HepG2 (cell line): Measurements from ENCODE around the gene RIF1. TPM values are rescaled to one million over a fixed set of nuclear protein-coding genes. Genes with fewer than 3 reads are reported as not detected.

ENCODE experiments used
- ATAC-seq: fragments of 200-7000 bp; cut with Tn5 transposase; 3 replicates; pipeline ENCODE4 v1.9.1; 2020; ENCODE audit warnings: mild to moderate bottlenecking, moderate library complexity
- BruUV-seq: library from RNA; stranded (reverse); fragments of 400-500 nt; replicated peaks from 2 replicates; lab custom pipeline; 2021; lab: Mats Ljungman, UMichigan
- CTCF ChIA-PET: fragments of 300-600 bp; formaldehyde crosslinking; extraction: SDS; loops from one replicate; lab custom pipeline; 2021; ENCODE audit warnings: low total read pairs, inconsistent platforms, low intra/inter-chr PET ratio; lab: Yijun Ruan, JAX
- POLR2A ChIA-PET: fragments of 350-600 bp; sonication (Branson Sonifier 250); formaldehyde crosslinking; loops from one replicate; lab custom pipeline; 2020; ENCODE audit warnings: antibody characterized with exemption, inconsistent platforms; lab: Yijun Ruan, JAX
- DNase-seq: peaks from one replicate; pipeline ENCODE4 v3.0.0-alpha.2; 2015; ENCODE audit warnings: low spot score
- FAIRE-seq: peaks from 3 replicates; lab custom pipeline; 2011; peaks lifted over from hg19 to GRCh38; lab: Jason Lieb, UNC
- H2AFZ ChIP-seq: one replicate; pipeline ENCODE4 v1.6.1; 2011; ENCODE audit warnings: low read length, inconsistent platforms
- H3K27ac ChIP-seq: fragments of 300-600 bp; 3 replicates; pipeline ENCODE4 v1.8.0; 2011; ENCODE audit warnings: mixed run types, mild to moderate bottlenecking, mixed read lengths, low read length, inconsistent platforms; ENCODE audit not compliant: insufficient read depth; ENCODE audit errors: extremely low read length
- H3K27me3 ChIP-seq, 2 experiments: fragments of 200-600 bp in 1 of 2; 2 replicates in 1 of 2; 3 replicates in 1 of 2; pipeline versions ENCODE4 v1.6.0 to v1.8.0; 2011; ENCODE audit warnings: low read length in 2 of 2, mild to moderate bottlenecking in 2 of 2, moderate library complexity in 2 of 2, inconsistent platforms in 1 of 2; ENCODE audit not compliant: insufficient read depth in 2 of 2, control insufficient read depth in 1 of 2
- H3K36me3 ChIP-seq, 2 experiments: fragments of 200-600 bp in 1 of 2; replicated peaks in 1 of 2; 2 replicates in 1 of 2; 3 replicates in 1 of 2; pipeline versions ENCODE4 v1.5.1 to v1.8.0; 2011; ENCODE audit warnings: low read length in 2 of 2, inconsistent platforms in 1 of 2; ENCODE audit not compliant: insufficient read depth in 2 of 2, control insufficient read depth in 1 of 2
- H3K4me1 ChIP-seq: 2 replicates; pipeline ENCODE4 v1.5.1; 2012; ENCODE audit warnings: low read length, inconsistent platforms; ENCODE audit not compliant: insufficient read depth
- H3K4me2 ChIP-seq: 2 replicates; pipeline ENCODE4 v1.6.0; 2011; ENCODE audit warnings: low read depth, low read length, inconsistent platforms
- H3K4me3 ChIP-seq, 3 experiments: fragments of 200-600 bp in 1 of 3; sonication (generic), shearing (Covaris generic) in 1 of 3; replicated peaks in 1 of 3; 2 replicates each; pipeline ENCODE4 v1.5.1; 2011 to 2016; ENCODE audit warnings: low read length in 3 of 3, inconsistent platforms in 2 of 3, low read depth in 2 of 3, mild to moderate bottlenecking in 2 of 3, control low read depth in 1 of 3, mixed read lengths in 1 of 3; ENCODE audit not compliant: insufficient read depth in 1 of 3
- H3K79me2 ChIP-seq: one replicate; pipeline ENCODE4 v1.6.1; 2011; ENCODE audit warnings: low read length, inconsistent platforms; ENCODE audit not compliant: insufficient read depth
- H3K9ac ChIP-seq: 2 replicates; pipeline ENCODE4 v1.6.0; 2011; ENCODE audit warnings: mild to moderate bottlenecking, low read depth, low read length, inconsistent platforms; ENCODE audit not compliant: insufficient read depth
- H3K9me3 ChIP-seq: 2 replicates; pipeline ENCODE4 v1.5.1; 2012; ENCODE audit warnings: mild to moderate bottlenecking, low read length
- H4K20me1 ChIP-seq: 2 replicates; pipeline ENCODE4 v1.6.0; 2011; ENCODE audit warnings: inconsistent platforms, mild to moderate bottlenecking, low read length, moderate library complexity; ENCODE audit not compliant: insufficient read depth
- ELF4 ChIP-seq: sonication (generic); formaldehyde crosslinking; IDR thresholded peaks from 2 replicates; pipeline ENCODE4 v1.5.0; 2020; ENCODE audit warnings: missing genetic modification reagents, mild to moderate bottlenecking, moderate library complexity, borderline replicate concordance
- REPIN1 ChIP-seq: sonication (generic); formaldehyde crosslinking; IDR thresholded peaks from 2 replicates; pipeline ENCODE4 v1.8.0; 2022; ENCODE audit warnings: missing genetic modification reagents, low read depth, mild to moderate bottlenecking, borderline replicate concordance
- ZFP90 ChIP-seq: sonication (generic); formaldehyde crosslinking; IDR thresholded peaks from 2 replicates; pipeline ENCODE4 v1.8.0; 2022; ENCODE audit warnings: missing genetic modification reagents, mild to moderate bottlenecking, inconsistent platforms, borderline replicate concordance
- ZNF274 ChIP-seq: sonication (generic); formaldehyde crosslinking; IDR thresholded peaks from 2 replicates; pipeline ENCODE4 v1.5.1; 2020; ENCODE audit warnings: mild to moderate bottlenecking, missing genetic modification reagents
- ZNF430 ChIP-seq: sonication (generic); formaldehyde crosslinking; IDR thresholded peaks from 2 replicates; pipeline ENCODE4 v1.9.0; 2021; ENCODE audit warnings: mild to moderate bottlenecking, missing genetic modification reagents
- ZNF615 ChIP-seq: sonication (generic); formaldehyde crosslinking; IDR thresholded peaks from 2 replicates; pipeline ENCODE4 v1.5.0; 2020; ENCODE audit warnings: mild to moderate bottlenecking, missing genetic modification reagents, borderline replicate concordance
- WGBS: methylation state at CpG from one replicate; pipeline ENCODE4 v1.1.6; 2017; ENCODE audit warnings: low lambda C conversion rate; 5-methylcytosine and 5-hydroxymethylcytosine counted together
- in situ Hi-C: cut with HindIII; loops from 2 replicates; pipeline ENCODE4 v1.10.0; 2017; ENCODE audit warnings: low pct_unique_long_range_greater_than_20kb; ENCODE audit not compliant: extremely low pct_ligation_motif_present
- intact Hi-C: fragments of 100-400 bp; cut with micrococcal nuclease; formaldehyde crosslinking; loops from one replicate; pipeline ENCODE4 v1.10.0; 2022; ENCODE audit not compliant: unreplicated experiment
- polyA plus RNA-seq, 8 experiments: library from polyadenylated mRNA; depleted of rRNA in 3 of 8; stranded (reverse) in 7 of 8; unstranded in 1 of 8; fragments of >200 nt; fragmentation: Illumina TruSeq in 4 of 8; extraction: Trizol in 4 of 8; gene quantifications; 2 replicates each; pipeline versions ENCODE4 v1.2.1 to v1.2.3, GENCODE V29; 2011 to 2016; ENCODE audit warnings: low read depth in 4 of 8, missing spikeins in 1 of 8, mixed read lengths in 1 of 8; ENCODE audit not compliant: insufficient read depth in 1 of 8
- total RNA-seq, 5 experiments: library from RNA; depleted of rRNA; stranded (reverse); fragments of >200 nt; fragmentation: Illumina TruSeq; extraction: Trizol; gene quantifications; 2 replicates each; pipeline ENCODE4 v1.2.3, GENCODE V29; 2016; ENCODE audit warnings: low read depth in 1 of 5
- TF ChIP-seq, protein P1 (sequence below): sonication (generic); formaldehyde crosslinking; conservative IDR thresholded peaks from 2 replicates; pipeline ENCODE4 v1.4.0; 2020; ENCODE audit warnings: missing genetic modification reagents
- TF ChIP-seq, protein P2 (sequence below): sonication (generic); formaldehyde crosslinking; IDR thresholded peaks from 2 replicates; pipeline ENCODE4 v1.8.1; 2023; ENCODE audit warnings: mild to moderate bottlenecking, missing genetic modification reagents
- TF ChIP-seq, protein P3 (sequence below): sonication (generic); formaldehyde crosslinking; IDR thresholded peaks from 2 replicates; pipeline ENCODE4 v1.8.1; 2023; ENCODE audit warnings: mild to moderate bottlenecking, moderate library complexity, missing genetic modification reagents
- TF ChIP-seq, protein P4 (sequence below): sonication (generic); formaldehyde crosslinking; IDR thresholded peaks from 2 replicates; pipeline ENCODE4 v1.5.0; 2020; ENCODE audit warnings: missing genetic modification reagents
- TF ChIP-seq, protein P5 (sequence below): sonication (generic); formaldehyde crosslinking; IDR thresholded peaks from 2 replicates; pipeline ENCODE4 v1.5.1; 2020; ENCODE audit warnings: mild to moderate bottlenecking, missing genetic modification reagents, moderate library complexity

Gene RIF1
- total and polyA plus RNA-seq, 2 of the 13 experiments (the other 11 are each of a cell fraction or from before 2014, with no cell fraction given), result 12.1 to 73.6 TPM

DNA sequence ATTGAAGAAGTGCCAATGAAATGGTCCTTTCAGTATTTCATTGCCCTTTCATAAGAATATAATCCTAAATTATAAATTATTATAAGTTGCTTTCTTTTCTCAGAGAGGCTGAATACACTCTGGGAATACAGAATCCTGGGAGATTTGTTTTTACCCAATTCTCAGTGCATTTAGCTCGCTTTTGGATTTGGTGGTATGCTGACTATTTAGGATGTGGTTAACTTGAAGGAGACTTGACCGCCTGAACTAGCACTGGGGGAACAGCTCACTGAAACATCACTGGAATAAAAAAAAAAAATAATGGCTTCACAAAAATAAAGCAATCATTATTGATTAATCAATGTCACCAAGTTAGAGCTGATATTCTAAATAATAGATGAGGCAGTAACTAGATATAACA, 42.1 kb upstream of the RIF1 start (continued):
- TF ChIP-seq, protein P1, sequence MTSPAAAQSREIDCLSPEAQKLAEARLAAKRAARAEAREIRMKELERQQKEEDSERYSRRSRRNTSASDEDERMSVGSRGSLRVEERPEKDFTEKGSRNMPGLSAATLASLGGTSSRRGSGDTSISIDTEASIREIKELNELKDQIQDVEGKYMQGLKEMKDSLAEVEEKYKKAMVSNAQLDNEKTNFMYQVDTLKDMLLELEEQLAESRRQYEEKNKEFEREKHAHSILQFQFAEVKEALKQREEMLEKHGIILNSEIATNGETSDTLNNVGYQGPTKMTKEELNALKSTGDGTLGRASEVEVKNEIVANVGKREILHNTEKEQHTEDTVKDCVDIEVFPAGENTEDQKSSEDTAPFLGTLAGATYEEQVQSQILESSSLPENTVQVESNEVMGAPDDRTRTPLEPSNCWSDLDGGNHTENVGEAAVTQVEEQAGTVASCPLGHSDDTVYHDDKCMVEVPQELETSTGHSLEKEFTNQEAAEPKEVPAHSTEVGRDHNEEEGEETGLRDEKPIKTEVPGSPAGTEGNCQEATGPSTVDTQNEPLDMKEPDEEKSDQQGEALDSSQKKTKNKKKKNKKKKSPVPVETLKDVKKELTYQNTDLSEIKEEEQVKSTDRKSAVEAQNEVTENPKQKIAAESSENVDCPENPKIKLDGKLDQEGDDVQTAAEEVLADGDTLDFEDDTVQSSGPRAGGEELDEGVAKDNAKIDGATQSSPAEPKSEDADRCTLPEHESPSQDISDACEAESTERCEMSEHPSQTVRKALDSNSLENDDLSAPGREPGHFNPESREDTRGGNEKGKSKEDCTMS, result no peak
- TF ChIP-seq, protein P2, sequence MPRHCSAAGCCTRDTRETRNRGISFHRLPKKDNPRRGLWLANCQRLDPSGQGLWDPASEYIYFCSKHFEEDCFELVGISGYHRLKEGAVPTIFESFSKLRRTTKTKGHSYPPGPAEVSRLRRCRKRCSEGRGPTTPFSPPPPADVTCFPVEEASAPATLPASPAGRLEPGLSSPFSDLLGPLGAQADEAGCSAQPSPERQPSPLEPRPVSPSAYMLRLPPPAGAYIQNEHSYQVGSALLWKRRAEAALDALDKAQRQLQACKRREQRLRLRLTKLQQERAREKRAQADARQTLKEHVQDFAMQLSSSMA (CRISPR knock-in tag), result no peak

DNA sequence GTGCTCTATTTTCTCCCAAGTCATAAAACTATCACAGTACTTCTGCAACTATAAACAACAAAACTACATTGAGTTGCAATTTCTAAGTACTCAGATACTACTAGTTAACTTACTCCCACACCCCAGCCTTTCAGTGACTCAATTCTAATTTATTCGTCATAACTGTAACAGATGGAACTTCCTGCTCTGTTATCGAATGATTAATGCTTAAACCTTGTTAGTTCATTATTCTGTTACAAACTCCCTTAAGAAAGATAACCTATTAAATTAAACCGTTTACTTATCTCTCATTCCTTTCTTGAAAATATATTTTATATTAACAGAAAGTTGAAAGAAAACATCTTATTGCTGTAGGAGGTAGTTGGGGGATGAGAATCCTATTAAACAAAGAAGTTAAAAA, 35.3 kb upstream of the RIF1 start:
- no peaks in the 10 kb centered on the region for H4K20me1 ChIP-seq
- DNase-seq, result no peak
- no peaks in the 10 kb centered on the region for H3K27me3 ChIP-seq
- intact Hi-C loops, result no loop called here
- 13% methylated on average over 3 of the region's 3 CpGs for WGBS
- no TSS peak for BruUV-seq
- TF ChIP-seq ELF4 (no peak), REPIN1 (CRISPR knock-in tag) (no peak), ZFP90 (CRISPR knock-in tag) (no peak), ZNF274 (no peak), ZNF615 (no peak), ZNF430 (no peak)
- TF ChIP-seq, protein P3, sequence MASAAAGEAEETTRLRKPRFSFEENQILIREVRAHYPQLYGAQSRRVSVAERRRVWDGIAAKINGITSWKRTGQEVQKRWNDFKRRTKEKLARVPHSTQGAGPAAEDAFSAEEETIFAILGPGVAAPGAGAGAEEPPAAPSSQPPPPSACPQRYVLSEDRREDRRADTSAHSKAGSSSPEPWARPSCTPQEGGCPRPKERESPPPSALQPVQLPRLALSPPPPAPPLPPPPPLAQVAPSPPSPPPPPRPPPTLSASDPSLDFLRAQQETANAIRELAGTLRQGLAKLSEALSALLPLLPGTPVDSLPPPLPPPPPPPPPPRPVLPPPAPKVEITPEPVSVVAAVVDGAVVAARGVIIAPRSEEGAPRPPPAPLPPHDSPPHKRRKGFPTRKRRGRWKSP, result no peak
- TF ChIP-seq, protein P4, sequence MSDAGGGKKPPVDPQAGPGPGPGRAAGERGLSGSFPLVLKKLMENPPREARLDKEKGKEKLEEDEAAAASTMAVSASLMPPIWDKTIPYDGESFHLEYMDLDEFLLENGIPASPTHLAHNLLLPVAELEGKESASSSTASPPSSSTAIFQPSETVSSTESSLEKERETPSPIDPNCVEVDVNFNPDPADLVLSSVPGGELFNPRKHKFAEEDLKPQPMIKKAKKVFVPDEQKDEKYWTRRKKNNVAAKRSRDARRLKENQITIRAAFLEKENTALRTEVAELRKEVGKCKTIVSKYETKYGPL, result no peak
- TF ChIP-seq, protein P5, sequence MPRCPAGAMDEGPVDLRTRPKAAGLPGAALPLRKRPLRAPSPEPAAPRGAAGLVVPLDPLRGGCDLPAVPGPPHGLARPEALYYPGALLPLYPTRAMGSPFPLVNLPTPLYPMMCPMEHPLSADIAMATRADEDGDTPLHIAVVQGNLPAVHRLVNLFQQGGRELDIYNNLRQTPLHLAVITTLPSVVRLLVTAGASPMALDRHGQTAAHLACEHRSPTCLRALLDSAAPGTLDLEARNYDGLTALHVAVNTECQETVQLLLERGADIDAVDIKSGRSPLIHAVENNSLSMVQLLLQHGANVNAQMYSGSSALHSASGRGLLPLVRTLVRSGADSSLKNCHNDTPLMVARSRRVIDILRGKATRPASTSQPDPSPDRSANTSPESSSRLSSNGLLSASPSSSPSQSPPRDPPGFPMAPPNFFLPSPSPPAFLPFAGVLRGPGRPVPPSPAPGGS (CRISPR knock-in tag), result no peak
- H3K9me3 ChIP-seq, result no peaks in the 10 kb centered on the region
- FAIRE-seq, result no peak
- H3K79me2 ChIP-seq, result no peaks in the 10 kb centered on the region
- POLR2A ChIA-PET, result no interaction called here
- H3K4me1 ChIP-seq, result no peaks in the 10 kb centered on the region
- CTCF ChIA-PET, result no interaction called here
- no peak overlapping the region for H3K9ac ChIP-seq
- no peak overlapping the region for H2AFZ ChIP-seq
- no peak overlapping the region for H3K27ac ChIP-seq
- in situ Hi-C loops, result no loop called here
- H3K36me3 ChIP-seq, result no peaks in the 10 kb centered on the region
- no peak overlapping the region for H3K4me2 ChIP-seq
- H3K4me3 ChIP-seq, result no peak overlapping the region
- ATAC-seq, result no peak
